Stimulated activated effector memory CD8-positive, alpha-beta T cell treated with anti-CD3 and anti-CD28 coated beads, Interleukin-12 subunit alpha, Interleukin-12 subunit beta, amount 100 ng/mL, for 72 hours (primary cell): ENCODE results near the gene CYSLTR1.

ENCODE experiments used
- ATAC-seq: fragments of 150-1000 bp; cut with Tn5 transposase; 2 replicates; pipeline ENCODE4 v1.10.0; 2021
- DNase-seq, 2 donors: peaks; one replicate each; pipeline ENCODE4 v3.0.0; 2021 to 2022; ENCODE audit warnings: low spot score in 2 of 2
- H3K27ac Mint-ChIP-seq: one replicate; pipeline ENCODE4 v1.8.0; 2022; ENCODE audit warnings: mild to moderate bottlenecking, mixed read lengths
- H3K36me3 Mint-ChIP-seq: one replicate; pipeline ENCODE4 v1.8.0; 2022; ENCODE audit warnings: mild to moderate bottlenecking, mixed read lengths
- H3K4me1 Mint-ChIP-seq: one replicate; pipeline ENCODE4 v1.8.0; 2022; ENCODE audit warnings: mixed read lengths
- H3K4me3 Mint-ChIP-seq: one replicate; pipeline ENCODE4 v1.8.0; 2022; ENCODE audit warnings: mild to moderate bottlenecking, mixed read lengths
- H3K9me3 Mint-ChIP-seq: one replicate; pipeline ENCODE4 v1.8.0; 2022; ENCODE audit warnings: mixed read lengths

CYSLTR1 gene, protein sequence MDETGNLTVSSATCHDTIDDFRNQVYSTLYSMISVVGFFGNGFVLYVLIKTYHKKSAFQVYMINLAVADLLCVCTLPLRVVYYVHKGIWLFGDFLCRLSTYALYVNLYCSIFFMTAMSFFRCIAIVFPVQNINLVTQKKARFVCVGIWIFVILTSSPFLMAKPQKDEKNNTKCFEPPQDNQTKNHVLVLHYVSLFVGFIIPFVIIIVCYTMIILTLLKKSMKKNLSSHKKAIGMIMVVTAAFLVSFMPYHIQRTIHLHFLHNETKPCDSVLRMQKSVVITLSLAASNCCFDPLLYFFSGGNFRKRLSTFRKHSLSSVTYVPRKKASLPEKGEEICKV

DNA sequence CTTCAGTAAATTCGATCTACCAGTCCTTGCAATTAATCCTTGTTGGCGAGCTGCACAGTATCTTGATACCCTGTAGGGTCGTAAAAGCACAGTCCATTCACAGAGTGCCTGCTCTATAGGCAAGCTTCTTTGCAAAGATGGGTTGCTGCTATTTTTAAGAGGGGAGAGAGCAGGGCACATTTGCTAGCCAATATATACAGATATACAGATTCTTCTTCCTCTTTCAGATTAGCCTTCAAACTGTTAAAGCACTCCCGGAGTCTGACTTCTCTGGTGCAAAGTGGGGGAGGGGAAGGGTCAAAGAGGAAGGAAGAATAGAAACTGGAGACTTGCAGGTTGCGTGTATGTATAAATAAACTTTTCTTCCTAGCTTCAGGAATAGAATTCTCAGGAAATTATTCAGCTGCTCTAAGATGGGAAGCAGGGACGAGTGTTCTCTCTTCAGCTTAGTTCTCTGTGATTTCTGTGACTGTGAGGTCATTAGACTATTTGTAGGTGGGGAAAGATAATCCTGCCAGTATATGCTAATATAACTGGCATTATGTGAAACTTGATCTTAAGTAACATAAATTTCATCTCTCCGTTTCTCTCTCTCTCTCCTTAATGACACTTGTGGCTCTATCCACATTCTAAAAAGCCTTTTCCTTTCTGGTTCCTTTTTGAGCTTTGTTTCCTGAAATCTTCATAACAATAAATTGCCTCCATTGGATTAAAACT lies at the start of gene CYSLTR1:
CYSLTR1 (minus strand) TSS at position 242 of the 717 bp plus-strand sequence. CDS start 53,865 bp downstream, outside the sequence.
- ATAC-seq (no peak), DNase-seq (no peak)
- no peaks in the 10 kb centered on the region for H3K9me3 Mint-ChIP-seq
- H3K4me3 Mint-ChIP-seq, result no peak within 1 kb of the TSS
- H3K36me3 Mint-ChIP-seq, result no peaks in the 10 kb centered on the region
- H3K4me1 Mint-ChIP-seq, result peaks cover 20% of the 10 kb centered on the region
- H3K27ac Mint-ChIP-seq, result no peak within 1 kb of the TSS

DNA sequence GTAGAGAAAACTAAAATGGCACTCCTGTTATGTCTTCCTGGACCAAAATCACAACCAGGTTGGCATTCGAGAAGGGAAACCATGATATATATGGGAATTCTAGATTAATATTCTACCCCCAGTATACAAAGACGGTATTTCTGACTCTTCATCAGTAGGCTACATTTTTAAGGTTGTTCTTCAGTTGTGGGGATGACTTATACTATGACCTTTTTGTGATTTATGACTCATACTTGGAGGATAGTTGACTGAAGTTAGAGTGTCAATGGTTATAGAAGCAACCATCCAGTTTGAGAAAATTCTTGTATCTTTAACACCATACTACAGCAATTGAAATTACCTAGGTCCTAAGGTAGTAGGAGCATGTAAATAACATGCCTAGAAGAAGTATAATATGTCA lies 49.8 kb upstream of the CYSLTR1 start:
- no peak overlapping the region for H3K4me3 Mint-ChIP-seq
- ATAC-seq, result peak; percentile 83
- H3K27ac Mint-ChIP-seq, result no peak overlapping the region

DNA sequence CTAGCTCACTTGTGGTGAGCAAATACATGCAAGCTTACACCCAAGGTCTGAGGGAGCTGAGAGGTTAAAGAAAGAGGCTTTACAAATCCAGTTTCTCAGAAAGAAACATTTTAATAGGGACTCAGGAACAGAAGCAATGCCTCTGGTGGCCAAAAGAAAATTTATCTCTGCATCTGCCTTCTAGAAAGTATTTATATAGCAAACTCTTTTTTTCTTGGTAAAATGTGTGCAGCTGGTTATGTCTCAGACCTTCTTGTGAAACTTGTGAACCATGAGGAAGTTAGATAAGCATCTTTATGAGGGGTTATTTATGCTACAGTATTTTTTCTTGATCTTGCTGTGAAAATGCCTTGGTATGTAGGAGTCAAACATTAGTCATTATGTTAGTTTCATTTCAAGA lies 48.5 kb upstream of the CYSLTR1 start:
- H3K4me3 Mint-ChIP-seq, result no peak overlapping the region
- DNase-seq, result no peak
- peaks cover 6% of the 10 kb centered on the region for H3K9me3 Mint-ChIP-seq
- H3K4me1 Mint-ChIP-seq, result peaks cover 12% of the 10 kb centered on the region
- H3K27ac Mint-ChIP-seq, result no peak overlapping the region
- no peaks in the 10 kb centered on the region for H3K36me3 Mint-ChIP-seq
- peak; percentile 95 for ATAC-seq

More for the DNA sequence above, 49.8 kb upstream of the CYSLTR1 start:
- H3K9me3 Mint-ChIP-seq, result no peaks in the 10 kb centered on the region
- DNase-seq, result no peak
- no peaks in the 10 kb centered on the region for H3K36me3 Mint-ChIP-seq
- peaks cover under 1% of the 10 kb centered on the region for H3K4me1 Mint-ChIP-seq

DNA sequence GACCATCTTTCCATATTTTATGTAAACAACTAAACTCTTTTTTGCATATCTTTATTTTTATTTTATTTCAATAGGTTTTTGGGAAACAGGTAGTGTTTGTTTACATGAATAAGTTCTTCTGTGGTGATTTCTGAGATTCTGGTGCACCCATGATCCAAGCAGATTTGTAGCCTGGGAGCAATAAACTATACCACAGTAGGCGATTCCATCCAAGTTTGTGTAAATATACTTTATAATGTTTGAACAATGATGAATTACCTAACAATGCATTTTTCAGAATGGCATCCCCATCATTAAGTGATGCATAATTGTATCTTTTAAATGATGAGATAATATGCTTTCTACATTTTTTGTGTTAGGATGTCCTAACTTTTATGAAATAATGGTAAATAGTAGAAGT lies 39.2 kb upstream of the CYSLTR1 start:
- Mint-ChIP-seq H3K4me3 (no peak overlapping the region), H3K4me1 (peaks cover 6% of the 10 kb centered on the region), H3K27ac (no peak overlapping the region), H3K36me3 (no peaks in the 10 kb centered on the region), H3K9me3 (peaks cover 6% of the 10 kb centered on the region)
- ATAC-seq (no peak), DNase-seq (no peak)

GRCh38 chrX:78357342-78358055 lies 30.1 kb upstream of the CYSLTR1 start:
- H3K9me3 Mint-ChIP-seq, result no peaks in the 10 kb centered on the region
- H3K4me3 Mint-ChIP-seq, result no peak overlapping the region
- no peaks in the 10 kb centered on the region for H3K4me1 Mint-ChIP-seq
- H3K27ac Mint-ChIP-seq, result no peak overlapping the region
- no peaks in the 10 kb centered on the region for H3K36me3 Mint-ChIP-seq
- DNase-seq (no peak), ATAC-seq (peak; percentile 67)

GRCh38 chrX:78333521-78333920 lies 6.1 kb upstream of the CYSLTR1 start:
- Mint-ChIP-seq H3K4me1 (peaks cover 16% of the 10 kb centered on the region), H3K36me3 (no peaks in the 10 kb centered on the region), H3K27ac (peak overlapping the region; percentile 48), H3K4me3 (no peak overlapping the region), H3K9me3 (no peaks in the 10 kb centered on the region)
- no peak for DNase-seq
- ATAC-seq, result peak; percentile 75

- DNase-seq (no peak), ATAC-seq (no peak)
- Mint-ChIP-seq H3K4me3 (no peak overlapping the region), H3K4me1 (peaks cover 16% of the 10 kb centered on the region), H3K27ac (no peak overlapping the region), H3K9me3 (no peaks in the 10 kb centered on the region), H3K36me3 (no peaks in the 10 kb centered on the region)
These were observed 4.3 kb upstream of the CYSLTR1 start for GRCh38 chrX:78331708-78332107.

DNA sequence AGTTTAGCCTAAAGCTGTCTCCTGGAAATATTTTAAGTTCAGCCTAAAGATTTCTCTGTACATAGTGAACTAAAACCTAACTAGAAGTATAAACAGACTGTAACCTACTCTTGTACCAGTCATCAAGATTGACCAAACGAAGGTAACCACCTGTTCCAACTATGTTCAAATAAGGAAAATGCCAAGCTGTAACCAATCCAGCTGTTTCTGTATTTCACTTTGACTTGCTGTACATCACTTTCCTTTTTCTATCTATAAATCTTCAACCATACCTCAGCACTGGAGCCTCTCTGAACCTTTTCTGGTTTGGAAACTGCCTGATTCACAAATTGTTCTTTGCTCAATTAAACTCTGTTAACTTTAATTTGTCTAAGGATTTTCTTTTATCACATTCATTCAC lies 3.1 kb upstream of the CYSLTR1 start:
- Mint-ChIP-seq H3K9me3 (no peaks in the 10 kb centered on the region), H3K27ac (no peak overlapping the region), H3K36me3 (no peaks in the 10 kb centered on the region), H3K4me1 (peaks cover 16% of the 10 kb centered on the region), H3K4me3 (no peak overlapping the region)
- DNase-seq (no peak), ATAC-seq (peak; percentile 70)

GRCh38 chrX:78330068-78330467 lies 2.7 kb upstream of the CYSLTR1 start:
- H3K9me3 Mint-ChIP-seq, result no peaks in the 10 kb centered on the region
- no peaks in the 10 kb centered on the region for H3K36me3 Mint-ChIP-seq
- H3K4me1 Mint-ChIP-seq, result peaks cover 16% of the 10 kb centered on the region
- no peak overlapping the region for H3K4me3 Mint-ChIP-seq
- no peak overlapping the region for H3K27ac Mint-ChIP-seq
- no peak for ATAC-seq
- no peak for DNase-seq

DNA sequence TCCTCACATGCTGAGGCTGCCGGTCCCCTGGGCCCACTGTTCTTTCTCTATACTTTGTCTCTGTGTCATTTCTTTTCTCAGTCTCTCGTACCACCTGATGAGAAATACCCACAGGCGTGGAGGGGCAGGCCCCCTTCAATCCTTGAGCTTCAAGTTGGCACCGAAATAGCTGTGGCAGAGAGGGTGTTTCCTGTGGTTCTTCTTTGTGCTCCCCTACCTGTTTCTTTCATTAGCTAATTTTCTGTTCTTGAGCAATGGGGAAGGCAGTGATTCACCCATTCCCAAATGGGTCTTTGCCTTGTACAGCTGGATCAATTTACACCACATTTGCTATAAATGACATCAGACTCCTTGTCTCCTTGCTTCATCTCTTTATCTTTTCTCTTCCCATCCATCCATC lies 2.1 kb upstream of the CYSLTR1 start:
- no peak for ATAC-seq
- Mint-ChIP-seq H3K9me3 (no peaks in the 10 kb centered on the region), H3K36me3 (no peaks in the 10 kb centered on the region), H3K4me1 (peaks cover 16% of the 10 kb centered on the region), H3K4me3 (no peak overlapping the region), H3K27ac (peak overlapping the region; percentile 38)
- DNase-seq, result no peak

- DNase-seq, result no peak
- H3K4me3 Mint-ChIP-seq, result no peak overlapping the region
- H3K27ac Mint-ChIP-seq, result no peak overlapping the region
- no peaks in the 10 kb centered on the region for H3K9me3 Mint-ChIP-seq
- ATAC-seq, result no peak
- H3K36me3 Mint-ChIP-seq, result no peaks in the 10 kb centered on the region
- H3K4me1 Mint-ChIP-seq, result peaks cover 27% of the 10 kb centered on the region
These were observed 1.0 kb downstream of the CYSLTR1 start for GRCh38 chrX:78326401-78326800.

- Mint-ChIP-seq H3K36me3 (no peaks in the 10 kb centered on the region), H3K4me3 (no peak overlapping the region), H3K27ac (no peak overlapping the region), H3K9me3 (peaks cover 4% of the 10 kb centered on the region), H3K4me1 (peaks cover 23% of the 10 kb centered on the region)
- DNase-seq (no peak), ATAC-seq (no peak)
These were observed 4.5 kb downstream of the CYSLTR1 start for GRCh38 chrX:78322863-78323262.

GRCh38 chrX:78321809-78322208 lies 5.6 kb downstream of the CYSLTR1 start:
- peaks cover 4% of the 10 kb centered on the region for H3K9me3 Mint-ChIP-seq
- no peak overlapping the region for H3K4me3 Mint-ChIP-seq
- DNase-seq, result no peak
- H3K36me3 Mint-ChIP-seq, result no peaks in the 10 kb centered on the region
- H3K4me1 Mint-ChIP-seq, result peaks cover 23% of the 10 kb centered on the region
- ATAC-seq, result peak; percentile 80
- no peak overlapping the region for H3K27ac Mint-ChIP-seq

- Mint-ChIP-seq H3K36me3 (no peaks in the 10 kb centered on the region), H3K9me3 (peaks cover 4% of the 10 kb centered on the region), H3K4me1 (peaks cover 22% of the 10 kb centered on the region), H3K4me3 (no peak overlapping the region), H3K27ac (no peak overlapping the region)
- no peak for ATAC-seq
- no peak for DNase-seq
These were observed 11.1 kb downstream of the CYSLTR1 start for GRCh38 chrX:78316265-78316664.

GRCh38 chrX:78315745-78316144 lies 11.7 kb downstream of the CYSLTR1 start:
- Mint-ChIP-seq H3K36me3 (no peaks in the 10 kb centered on the region), H3K27ac (no peak overlapping the region), H3K4me1 (peaks cover 17% of the 10 kb centered on the region), H3K4me3 (no peak overlapping the region), H3K9me3 (no peaks in the 10 kb centered on the region)
- ATAC-seq (peak; percentile 63), DNase-seq (no peak)
